ENCODE measurements around the gene ADGRD2.
A peak's percentile ranks its signal among the peaks of the same experiment; 100 is the strongest.

The ADGRD2 gene

GRCh38 chr9:124450241-124450924 is at the start of gene ADGRD2:
Gene ADGRD2, plus strand, starts transcription at chr9:124450451. Its CDS starts 1,216 bp downstream, at chr9:124451667.
- no peak within 1 kb of the TSS for H3K4me2 ChIP-seq (ENCODE audit: low read length)

DNA sequence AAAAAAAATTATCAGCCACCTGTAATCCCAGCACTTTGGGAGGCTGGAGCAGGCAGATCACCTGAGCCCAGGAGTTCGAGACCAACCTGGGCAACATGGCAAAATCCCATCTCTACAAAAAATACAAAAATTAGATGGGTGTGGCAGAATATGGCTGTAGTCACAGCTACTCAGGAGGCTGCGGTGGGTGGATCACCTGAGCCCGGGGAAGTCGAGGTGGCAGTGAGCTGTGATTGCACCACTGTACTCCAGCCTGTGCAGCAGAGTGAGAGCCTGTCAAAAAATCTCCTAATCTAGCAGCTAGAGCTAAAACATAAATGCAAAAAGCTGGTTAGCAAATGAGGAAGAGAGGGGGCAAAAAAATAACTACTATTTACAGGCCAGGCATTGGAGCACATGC is 47.0 kb upstream of the ADGRD2 start:
- Histone ChIP-seq H3K4me2 (ENCODE audit: low read length) (no peak overlapping the region), H3K36me3 (replicated peaks; ENCODE audit: low read depth, low read length) (peaks cover 53% of the 10 kb centered on the region), H3K9ac (ENCODE audit: low read length) (no peak overlapping the region), H3K4me1 (ENCODE audit: low read length) (no peaks in the 10 kb centered on the region), H4K20me1 (ENCODE audit: insufficient read depth, low read length) (peaks cover 7% of the 10 kb centered on the region; the same call in 1 of the 2 replicates), H3K4me3 (ENCODE audit: low read length) (no peak overlapping the region), H3K27me3 (ENCODE audit: low read depth, low read length) (no peaks in the 10 kb centered on the region), H3K79me2 (ENCODE audit: low read length) (peaks cover 49% of the 10 kb centered on the region), H3K9me3 (ENCODE audit: insufficient read depth, low read length) (no peaks in the 10 kb centered on the region), H3K27ac (ENCODE audit: low read length) (no peak overlapping the region), H2AFZ (ENCODE audit: low read depth, low read length) (no peak overlapping the region)
- no peak for TF ChIP-seq CTCF (IDR thresholded peaks at IDR 0.05; ENCODE audit: low read depth, low read length)
- no peak for TF ChIP-seq EZH2phosphoT487 (IDR thresholded peaks at IDR 0.05; ENCODE audit: low read depth)

More at GRCh38 chr9:124450241-124450924, at the start of gene ADGRD2:
- no peaks in the 10 kb centered on the region for H3K27me3 ChIP-seq (ENCODE audit: low read depth, low read length)
- no peak within 1 kb of the TSS for H3K9ac ChIP-seq (ENCODE audit: low read length)
- no peaks in the 10 kb centered on the region for H3K4me1 ChIP-seq (ENCODE audit: low read length)
- no peaks in the 10 kb centered on the region for H3K9me3 ChIP-seq (ENCODE audit: insufficient read depth, low read length)
- TF ChIP-seq EZH2phosphoT487 (IDR thresholded peaks at IDR 0.05; ENCODE audit: low read depth) (no peak), CTCF (IDR thresholded peaks at IDR 0.05; ENCODE audit: low read depth, low read length) (no peak)
- no peak within 1 kb of the TSS for H2AFZ ChIP-seq (ENCODE audit: low read depth, low read length)
- H3K79me2 ChIP-seq (ENCODE audit: low read length), result no peaks in the 10 kb centered on the region
- no peak within 1 kb of the TSS for H3K27ac ChIP-seq (ENCODE audit: low read length)
- no peak within 1 kb of the TSS for H3K4me3 ChIP-seq (ENCODE audit: low read length)
- H4K20me1 ChIP-seq (ENCODE audit: insufficient read depth, low read length), result no peaks in the 10 kb centered on the region
- no peaks in the 10 kb centered on the region for H3K36me3 ChIP-seq (replicated peaks; ENCODE audit: low read depth, low read length)

DNA sequence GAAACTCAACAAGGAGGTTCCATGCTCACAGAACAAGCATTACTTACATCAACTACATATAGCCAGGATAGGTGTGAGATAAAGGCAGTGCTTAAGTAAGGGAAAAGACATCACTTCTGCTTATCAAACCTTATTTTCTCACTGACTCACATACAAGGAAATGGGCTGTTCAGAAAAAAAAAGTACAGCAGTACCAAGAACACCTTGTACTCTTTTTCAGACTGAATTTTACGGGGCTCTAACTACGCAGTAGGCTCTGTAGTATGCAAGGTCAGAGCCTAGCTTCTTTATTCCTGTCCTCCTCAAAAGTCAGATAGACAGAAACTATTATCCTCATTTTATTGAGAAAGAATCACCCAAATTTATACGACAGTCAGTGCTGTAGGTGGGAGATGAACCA is 40.8 kb upstream of the ADGRD2 start:
- H3K4me2 ChIP-seq (ENCODE audit: low read length), result no peak overlapping the region
- H3K79me2 ChIP-seq (ENCODE audit: low read length), result peaks cover 30% of the 10 kb centered on the region
- H2AFZ ChIP-seq (ENCODE audit: low read depth, low read length), result no peak overlapping the region
- no peak overlapping the region for H3K27ac ChIP-seq (ENCODE audit: low read length)
- peaks cover 6% of the 10 kb centered on the region for H3K4me1 ChIP-seq (ENCODE audit: low read length)
- H4K20me1 ChIP-seq (ENCODE audit: insufficient read depth, low read length), result no peaks in the 10 kb centered on the region; the same call in 1 of the 2 replicates
- H3K9ac ChIP-seq (ENCODE audit: low read length), result no peak overlapping the region
- no peaks in the 10 kb centered on the region for H3K27me3 ChIP-seq (ENCODE audit: low read depth, low read length)
- H3K36me3 ChIP-seq (replicated peaks; ENCODE audit: low read depth, low read length), result peaks cover 65% of the 10 kb centered on the region
- H3K9me3 ChIP-seq (ENCODE audit: insufficient read depth, low read length), result no peaks in the 10 kb centered on the region
- TF ChIP-seq CTCF (IDR thresholded peaks at IDR 0.05; ENCODE audit: low read depth, low read length) (no peak), EZH2phosphoT487 (IDR thresholded peaks at IDR 0.05; ENCODE audit: low read depth) (no peak)
- H3K4me3 ChIP-seq (ENCODE audit: low read length), result no peak overlapping the region

GRCh38 chr9:124410321-124410913 is 39.8 kb upstream of the ADGRD2 start:
- no peaks in the 10 kb centered on the region for H3K9me3 ChIP-seq (ENCODE audit: insufficient read depth, low read length)
- no peaks in the 10 kb centered on the region for H4K20me1 ChIP-seq (ENCODE audit: insufficient read depth, low read length)
- H3K4me1 ChIP-seq (ENCODE audit: low read length), result peaks cover 6% of the 10 kb centered on the region
- TF ChIP-seq CTCF (IDR thresholded peaks at IDR 0.05; ENCODE audit: low read depth, low read length) (peak; percentile 41), EZH2phosphoT487 (IDR thresholded peaks at IDR 0.05; ENCODE audit: low read depth) (no peak)
- H3K36me3 ChIP-seq (replicated peaks; ENCODE audit: low read depth, low read length), result peaks cover 60% of the 10 kb centered on the region
- no peak overlapping the region for H3K4me3 ChIP-seq (ENCODE audit: low read length)
- no peak overlapping the region for H2AFZ ChIP-seq (ENCODE audit: low read depth, low read length)
- H3K9ac ChIP-seq (ENCODE audit: low read length), result no peak overlapping the region
- no peak overlapping the region for H3K27ac ChIP-seq (ENCODE audit: low read length)
- peaks cover 38% of the 10 kb centered on the region for H3K79me2 ChIP-seq (ENCODE audit: low read length)
- no peak overlapping the region for H3K4me2 ChIP-seq (ENCODE audit: low read length)
- no peaks in the 10 kb centered on the region for H3K27me3 ChIP-seq (ENCODE audit: low read depth, low read length)

All from OCI-LY3 (cell line).